ENCODE data around the gene GRPR. TPM values are rescaled to one million over a fixed set of nuclear protein-coding genes. Genes with fewer than 3 reads are reported as not detected.

Gene GRPR
- total RNA-seq, 4 donors from 2014 or later, result not detected

GRCh38 chrX:16103625-16104024 lies 19.7 kb upstream of the GRPR start:
- H3K4me1 ChIP-seq, result no peaks in the 10 kb centered on the region
- H3K27me3 ChIP-seq, result no peaks in the 10 kb centered on the region
- no peak for DNase-seq
- H3K9me3 ChIP-seq, result no peaks in the 10 kb centered on the region
- H3K36me3 ChIP-seq, result no peaks in the 10 kb centered on the region
- no peak overlapping the region for H3K4me3 ChIP-seq
- TF ChIP-seq, protein P1, sequence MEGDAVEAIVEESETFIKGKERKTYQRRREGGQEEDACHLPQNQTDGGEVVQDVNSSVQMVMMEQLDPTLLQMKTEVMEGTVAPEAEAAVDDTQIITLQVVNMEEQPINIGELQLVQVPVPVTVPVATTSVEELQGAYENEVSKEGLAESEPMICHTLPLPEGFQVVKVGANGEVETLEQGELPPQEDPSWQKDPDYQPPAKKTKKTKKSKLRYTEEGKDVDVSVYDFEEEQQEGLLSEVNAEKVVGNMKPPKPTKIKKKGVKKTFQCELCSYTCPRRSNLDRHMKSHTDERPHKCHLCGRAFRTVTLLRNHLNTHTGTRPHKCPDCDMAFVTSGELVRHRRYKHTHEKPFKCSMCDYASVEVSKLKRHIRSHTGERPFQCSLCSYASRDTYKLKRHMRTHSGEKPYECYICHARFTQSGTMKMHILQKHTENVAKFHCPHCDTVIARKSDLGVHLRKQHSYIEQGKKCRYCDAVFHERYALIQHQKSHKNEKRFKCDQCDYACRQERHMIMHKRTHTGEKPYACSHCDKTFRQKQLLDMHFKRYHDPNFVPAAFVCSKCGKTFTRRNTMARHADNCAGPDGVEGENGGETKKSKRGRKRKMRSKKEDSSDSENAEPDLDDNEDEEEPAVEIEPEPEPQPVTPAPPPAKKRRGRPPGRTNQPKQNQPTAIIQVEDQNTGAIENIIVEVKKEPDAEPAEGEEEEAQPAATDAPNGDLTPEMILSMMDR (IDR thresholded peaks at IDR 0.05), result no peak
- no peak for TF ChIP-seq POLR2A (IDR thresholded peaks at IDR 0.05)
- no peak overlapping the region for H3K27ac ChIP-seq

DNA sequence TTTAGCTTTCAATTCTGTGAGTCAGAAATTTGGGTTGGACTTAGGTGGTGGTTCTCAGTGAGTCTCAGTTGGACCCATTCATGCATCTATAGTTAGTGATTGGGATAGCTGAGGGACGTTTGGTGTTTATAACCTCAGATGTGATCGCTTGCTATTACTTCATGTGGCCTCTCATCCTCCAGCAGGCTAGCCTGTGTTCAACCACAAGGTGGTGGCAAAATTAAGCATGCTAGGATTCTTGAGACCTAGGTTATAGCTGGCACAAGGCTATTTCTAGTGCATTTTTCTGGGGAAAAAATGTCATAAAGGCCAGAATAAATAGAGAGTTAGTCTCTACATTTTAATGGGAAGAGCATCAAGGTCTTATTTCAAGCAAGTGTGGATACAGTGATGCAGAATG lies 10.9 kb upstream of the GRPR start:
- Histone ChIP-seq H3K4me3 (no peak overlapping the region), H3K27me3 (no peaks in the 10 kb centered on the region), H3K36me3 (no peaks in the 10 kb centered on the region), H3K9me3 (no peaks in the 10 kb centered on the region), H3K27ac (no peak overlapping the region), H3K4me1 (no peaks in the 10 kb centered on the region)
- no peak for TF ChIP-seq POLR2A (IDR thresholded peaks at IDR 0.05)
- TF ChIP-seq, protein P1 (IDR thresholded peaks at IDR 0.05), result no peak
- DNase-seq, result no peak

DNA sequence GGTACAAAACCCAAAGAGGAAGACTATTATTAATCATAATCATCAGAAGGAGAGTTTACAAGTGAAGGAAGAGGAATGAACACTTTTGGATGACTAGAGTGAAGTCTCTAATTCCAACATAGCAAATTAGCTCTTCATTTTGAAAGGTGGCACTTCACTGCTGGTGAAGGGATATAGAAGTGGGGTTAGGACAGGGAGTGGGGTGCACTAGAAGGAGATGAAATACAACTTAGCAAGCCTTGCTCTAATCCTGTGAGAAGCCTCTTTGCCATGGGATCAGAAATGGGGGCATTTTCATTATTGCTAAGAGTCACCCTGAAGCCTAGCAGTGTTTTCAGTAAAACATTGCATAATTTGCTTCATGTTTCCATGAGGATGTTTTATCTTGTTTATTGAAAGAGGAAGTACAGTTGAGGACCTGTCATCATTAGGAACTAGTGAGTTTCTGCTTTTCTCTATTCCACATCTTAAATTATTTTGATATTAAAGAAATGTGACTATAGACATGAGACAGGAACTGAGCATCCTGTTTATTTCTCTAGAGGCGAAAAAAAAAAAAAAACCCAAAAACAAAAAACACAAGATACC lies 9.3 kb upstream of the GRPR start:
- Histone ChIP-seq H3K27ac (no peak overlapping the region), H3K36me3 (no peaks in the 10 kb centered on the region)

DNA sequence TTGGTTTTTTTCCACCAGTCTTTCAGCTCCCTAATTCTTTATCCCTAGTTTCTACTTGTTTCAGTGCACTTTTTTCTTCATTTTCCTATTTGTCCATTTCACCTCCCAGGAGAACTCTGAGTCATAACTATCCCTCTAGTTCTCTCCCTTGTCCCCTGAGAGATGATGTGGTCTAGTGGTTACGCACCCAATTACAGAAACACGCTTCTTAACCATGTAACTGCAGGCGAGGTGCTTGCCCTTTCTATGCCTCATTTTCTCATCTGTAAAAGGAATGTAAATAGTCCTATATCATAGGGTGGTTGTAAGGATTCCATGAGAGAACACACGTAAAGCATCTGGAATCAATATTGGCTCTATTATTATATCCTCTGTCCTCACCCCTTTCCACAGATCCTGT lies 8.8 kb upstream of the GRPR start:
- Histone ChIP-seq H3K27ac (no peak overlapping the region), H3K4me3 (no peak overlapping the region), H3K27me3 (no peaks in the 10 kb centered on the region), H3K36me3 (no peaks in the 10 kb centered on the region), H3K9me3 (no peaks in the 10 kb centered on the region), H3K4me1 (no peaks in the 10 kb centered on the region)
- DNase-seq, result no peak
- no peak for TF ChIP-seq POLR2A (IDR thresholded peaks at IDR 0.05)
- TF ChIP-seq, protein P1 (IDR thresholded peaks at IDR 0.05), result no peak

More for the DNA sequence above, 9.3 kb upstream of the GRPR start:
- Histone ChIP-seq H3K4me1 (no peaks in the 10 kb centered on the region), H3K27me3 (no peaks in the 10 kb centered on the region), H3K4me3 (no peak overlapping the region), H3K9me3 (no peaks in the 10 kb centered on the region)
- DNase-seq, result no peak
- TF ChIP-seq, protein P1 (IDR thresholded peaks at IDR 0.05), result no peak
- no peak for TF ChIP-seq POLR2A (IDR thresholded peaks at IDR 0.05)

- Histone ChIP-seq H3K4me3 (no peak overlapping the region), H3K9me3 (no peaks in the 10 kb centered on the region), H3K27ac (no peak overlapping the region), H3K36me3 (no peaks in the 10 kb centered on the region), H3K4me1 (no peaks in the 10 kb centered on the region), H3K27me3 (no peaks in the 10 kb centered on the region)
- no peak for TF ChIP-seq POLR2A (IDR thresholded peaks at IDR 0.05)
- TF ChIP-seq, protein P1 (IDR thresholded peaks at IDR 0.05), result no peak
- DNase-seq, result no peak
Observed at GRCh38 chrX:16119353-16120220, 3.8 kb upstream of the GRPR start.

Data from Peyer's patch (tissue), 4 donors.